ENCODE measurements around the gene BMPR2.
A peak's percentile ranks its signal among the peaks of the same experiment; 100 is the strongest.
"Not testable (repeated sequence)": the region's sequence is repeated elsewhere in the genome, so short reads cannot be mapped to it uniquely, and the experiment has no call there.

BMPR2 gene

DNA sequence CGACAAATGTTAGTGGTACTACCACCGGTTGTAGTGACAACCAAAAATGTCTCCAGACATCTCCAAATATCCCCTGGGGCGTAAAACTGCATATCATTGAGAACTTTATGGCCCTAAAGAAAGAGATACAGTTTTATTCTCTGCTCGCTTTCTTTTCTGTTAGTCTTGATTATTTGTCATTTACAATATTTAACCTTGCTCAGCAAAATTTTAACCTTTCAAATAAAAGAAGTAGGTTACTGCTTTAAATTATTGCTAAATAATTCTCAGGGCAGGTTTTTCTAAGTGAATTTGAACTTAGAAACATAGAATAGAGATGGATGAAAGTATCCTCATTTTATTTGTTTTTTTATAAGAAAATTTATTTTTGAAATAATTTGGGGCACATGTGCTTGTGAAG, 67.9 kb downstream of the BMPR2 start:
- no peak for DNase-seq

DNA sequence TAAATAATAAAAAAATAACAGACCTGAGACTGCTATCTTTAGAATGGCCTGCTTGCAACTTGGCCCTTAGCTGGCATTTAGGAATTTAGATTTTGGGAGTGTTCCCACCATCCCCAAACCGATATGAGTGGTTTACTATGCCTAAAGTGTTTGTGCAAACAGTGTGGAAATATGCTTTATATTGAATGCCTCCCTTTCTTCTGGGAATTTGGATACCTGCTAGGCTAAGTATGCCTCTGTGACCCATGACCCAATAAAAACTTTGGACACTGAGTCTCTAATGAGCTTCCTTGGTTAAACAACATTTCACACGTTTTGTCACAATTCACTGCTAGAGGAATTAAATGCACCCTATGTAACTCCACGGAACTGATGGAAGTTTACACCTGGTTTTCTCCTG, 73.2 kb downstream of the BMPR2 start:
- DNase-seq = no peak

DNA sequence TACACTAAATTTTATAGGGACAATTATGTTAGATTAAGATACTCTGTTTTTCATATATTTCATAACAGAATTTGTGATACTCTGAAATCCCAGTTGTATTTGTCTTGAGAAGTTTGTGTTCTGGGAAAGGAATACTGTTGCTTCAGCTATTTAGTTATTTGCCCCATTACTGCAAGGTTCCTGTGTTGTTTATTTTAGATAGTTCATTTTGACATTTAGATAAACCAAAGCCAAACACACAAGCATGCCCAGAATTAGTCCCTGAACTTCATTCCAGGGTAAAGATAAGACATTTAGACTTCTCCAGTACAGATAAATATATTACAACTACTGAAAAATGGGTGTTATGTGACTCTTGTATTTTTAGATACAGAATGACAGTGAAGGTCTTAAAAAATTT, 74.7 kb downstream of the BMPR2 start:
- no peak for DNase-seq

DNA sequence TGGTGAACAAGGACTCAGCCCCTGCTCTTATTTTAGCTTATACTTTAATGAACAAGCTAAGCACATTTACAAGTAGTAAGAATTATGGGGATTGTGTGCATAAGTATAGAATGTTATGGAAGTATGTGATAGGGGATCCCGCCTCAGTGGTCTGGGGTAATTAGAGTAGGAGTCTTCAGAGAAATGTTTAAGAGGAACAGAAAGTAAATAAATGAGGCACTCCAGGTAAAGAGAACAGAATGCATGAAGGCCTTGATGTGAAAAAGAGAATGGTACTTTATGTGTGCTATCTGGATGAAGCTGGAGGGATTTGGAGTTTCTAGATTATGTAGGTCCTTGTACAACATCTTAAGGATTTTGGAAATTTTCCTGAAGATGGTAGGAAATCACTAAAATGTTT, 76.6 kb downstream of the BMPR2 start:
- no peak for DNase-seq

DNA sequence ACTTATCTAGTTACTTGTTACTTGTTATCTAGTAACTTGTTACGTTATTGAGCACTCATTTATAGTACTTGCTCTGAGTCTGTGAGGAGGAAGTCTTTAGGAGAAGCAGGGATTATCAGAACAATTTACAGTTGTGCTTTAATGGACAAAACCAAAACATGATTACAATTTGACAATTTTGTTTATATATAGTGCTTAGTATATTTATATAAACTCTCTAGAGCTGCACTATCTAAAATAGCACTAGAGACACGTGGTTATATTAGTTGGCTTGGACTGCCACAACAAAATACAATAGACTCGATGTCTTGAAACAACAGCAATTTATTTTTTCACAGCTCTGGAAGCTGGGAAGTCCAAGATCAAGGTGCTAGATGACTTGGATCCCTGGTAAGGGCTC, 78.4 kb downstream of the BMPR2 start:
- no peak for DNase-seq

DNA sequence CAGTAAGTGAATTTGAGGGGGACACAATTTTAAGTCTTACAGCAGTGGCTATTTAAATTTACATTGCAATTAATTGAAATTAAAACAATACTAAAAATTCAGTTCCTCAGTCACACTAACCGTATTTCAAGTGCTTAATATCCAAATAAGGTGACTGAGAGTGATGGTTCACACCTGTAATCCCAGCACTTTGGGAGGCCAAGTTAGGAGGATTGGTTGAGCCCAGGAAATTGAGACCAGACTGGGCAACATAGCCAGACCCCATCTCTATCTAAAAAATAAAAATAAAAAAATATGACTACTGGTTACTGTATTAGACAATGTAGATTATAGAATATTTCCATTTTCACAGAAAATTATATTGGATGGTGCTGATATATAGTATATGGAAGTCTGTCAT, 79.0 kb downstream of the BMPR2 start:
- no peak for DNase-seq

DNA sequence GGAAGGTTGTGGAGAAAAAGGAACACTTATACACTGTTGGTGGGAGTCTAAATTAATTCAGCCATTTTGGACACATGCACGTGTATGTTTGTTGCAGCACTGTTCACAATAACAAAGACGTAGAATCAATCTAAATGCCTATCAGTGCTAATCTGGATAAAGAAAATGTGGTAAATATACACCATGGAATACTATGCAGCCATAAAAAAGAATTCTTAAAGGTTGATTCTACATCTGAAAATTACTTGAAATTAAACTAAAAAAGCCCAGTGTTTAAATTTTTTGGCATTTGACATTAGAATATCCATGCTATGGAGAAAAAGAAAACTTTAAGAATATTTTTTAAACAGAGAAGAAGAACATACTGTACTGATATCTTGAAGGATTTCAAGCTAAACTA, 84.0 kb downstream of the BMPR2 start:
- DNase-seq = no peak

DNA sequence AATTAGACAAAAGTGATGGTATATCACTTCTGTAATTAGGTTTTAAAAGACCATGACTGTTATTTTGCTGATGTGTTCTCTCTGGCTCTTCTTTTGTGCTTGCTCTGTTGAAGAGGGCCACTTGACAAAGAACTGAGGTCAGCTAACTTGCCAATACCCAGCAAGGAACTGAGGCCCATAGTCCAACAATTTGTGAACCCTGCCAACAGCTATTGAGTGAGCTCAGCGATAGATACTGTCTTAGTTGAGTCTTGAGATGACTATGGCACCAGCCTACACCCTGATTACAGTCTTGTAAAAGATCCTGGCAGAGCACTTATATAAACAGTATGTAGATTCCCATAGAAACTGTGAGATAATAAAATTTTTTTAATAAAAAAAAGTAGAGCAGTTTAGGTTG, 103.0 kb downstream of the BMPR2 start:
- peak in 1 of 56 donors; percentile 2 for DNase-seq

DNA sequence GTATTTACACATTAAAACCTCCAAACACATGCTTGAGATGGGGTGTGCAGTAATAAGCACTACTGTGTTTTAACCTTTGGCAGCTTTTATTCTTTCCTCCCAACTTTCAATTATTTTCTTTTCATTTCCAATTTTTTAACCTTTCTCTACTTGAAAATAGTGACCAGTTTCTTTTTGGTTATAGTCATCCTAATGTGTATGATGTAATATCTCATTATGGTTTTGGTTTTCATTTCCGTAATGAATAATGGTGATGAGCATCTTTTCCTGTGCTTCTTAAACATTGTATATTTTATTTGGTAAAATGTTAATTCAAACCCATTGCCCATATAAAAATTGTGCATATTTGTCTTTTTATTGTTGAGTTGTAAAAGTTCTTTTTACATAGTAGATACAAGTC, 103.5 kb downstream of the BMPR2 start:
- no peak for DNase-seq

DNA sequence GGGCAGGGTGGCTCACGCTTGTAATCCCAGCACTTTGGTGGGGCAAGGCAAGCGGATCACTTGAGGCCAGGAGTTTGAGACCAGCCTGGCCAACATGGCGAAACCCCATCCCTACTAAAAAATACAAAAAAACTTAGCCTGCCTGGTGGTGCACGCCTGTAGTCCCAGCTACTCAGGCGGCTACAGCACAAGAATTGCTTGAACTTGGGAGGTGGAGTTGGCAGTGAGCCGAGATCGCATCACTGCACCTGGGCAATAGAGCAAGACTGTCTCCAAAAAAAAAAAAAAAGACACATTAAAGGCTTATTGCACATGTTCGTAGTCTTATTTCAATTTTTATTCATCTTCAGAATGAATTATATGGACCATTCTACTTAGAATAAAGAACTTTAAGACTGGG, 110.2 kb downstream of the BMPR2 start:
- no peak for DNase-seq

DNA sequence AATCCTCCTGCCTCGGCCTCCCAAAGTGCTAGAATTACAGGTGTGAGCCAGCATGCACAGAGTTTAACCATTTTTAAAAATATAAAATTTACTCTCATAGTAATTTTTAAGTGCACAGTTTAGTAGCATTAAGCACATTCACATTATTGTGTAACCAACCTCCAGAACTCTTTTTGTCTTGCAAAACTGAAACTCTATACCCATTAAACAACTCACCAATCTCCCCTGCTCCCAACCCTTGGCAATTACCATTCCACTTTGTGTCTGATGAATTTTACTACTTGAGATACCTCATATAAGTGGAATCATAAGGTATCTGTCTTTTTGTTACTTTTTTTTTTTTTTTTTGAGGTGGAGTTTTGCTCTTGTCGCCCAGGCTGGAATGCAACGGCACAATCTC, 112.5 kb downstream of the BMPR2 start:
- no peak for DNase-seq

DNA sequence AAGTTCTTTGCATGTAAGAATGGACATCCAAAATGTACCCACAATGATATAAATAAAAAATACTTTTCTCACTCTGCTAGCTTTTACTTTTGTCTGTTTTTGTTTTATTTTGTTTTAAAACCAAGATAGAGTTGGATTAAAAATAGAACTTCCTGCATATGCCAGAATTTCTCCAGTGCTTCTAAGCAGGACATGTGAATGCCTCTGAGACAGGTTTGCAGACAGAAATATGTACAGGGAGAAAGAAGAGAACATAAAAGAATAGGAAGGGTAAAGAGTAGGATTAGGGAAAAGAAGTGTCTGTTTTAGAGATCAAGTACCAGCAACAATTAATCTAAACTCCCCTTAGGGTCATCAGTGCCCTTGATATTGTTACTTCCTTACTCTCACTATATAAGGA, 114.4 kb downstream of the BMPR2 start:
- DNase-seq = no peak

DNA sequence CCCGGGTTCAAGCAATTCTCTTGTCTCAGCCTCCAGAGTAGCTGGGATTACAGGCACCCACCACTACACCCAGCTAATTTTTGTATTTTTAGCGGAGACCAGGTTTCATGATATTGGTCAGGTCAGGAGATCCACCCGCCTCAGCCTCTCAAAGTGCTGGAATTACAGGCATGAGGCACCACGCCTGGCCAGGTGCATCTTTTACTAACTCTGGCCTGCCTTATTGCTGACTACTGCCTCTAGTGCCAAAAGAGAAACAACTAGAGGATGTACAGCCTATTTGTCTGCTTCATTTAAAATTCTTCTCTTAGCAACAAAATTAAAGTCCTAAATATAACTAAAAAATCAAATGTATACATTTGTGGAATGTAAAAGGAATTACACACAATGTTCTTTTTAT, 115.4 kb downstream of the BMPR2 start:
- no peak for DNase-seq

DNA sequence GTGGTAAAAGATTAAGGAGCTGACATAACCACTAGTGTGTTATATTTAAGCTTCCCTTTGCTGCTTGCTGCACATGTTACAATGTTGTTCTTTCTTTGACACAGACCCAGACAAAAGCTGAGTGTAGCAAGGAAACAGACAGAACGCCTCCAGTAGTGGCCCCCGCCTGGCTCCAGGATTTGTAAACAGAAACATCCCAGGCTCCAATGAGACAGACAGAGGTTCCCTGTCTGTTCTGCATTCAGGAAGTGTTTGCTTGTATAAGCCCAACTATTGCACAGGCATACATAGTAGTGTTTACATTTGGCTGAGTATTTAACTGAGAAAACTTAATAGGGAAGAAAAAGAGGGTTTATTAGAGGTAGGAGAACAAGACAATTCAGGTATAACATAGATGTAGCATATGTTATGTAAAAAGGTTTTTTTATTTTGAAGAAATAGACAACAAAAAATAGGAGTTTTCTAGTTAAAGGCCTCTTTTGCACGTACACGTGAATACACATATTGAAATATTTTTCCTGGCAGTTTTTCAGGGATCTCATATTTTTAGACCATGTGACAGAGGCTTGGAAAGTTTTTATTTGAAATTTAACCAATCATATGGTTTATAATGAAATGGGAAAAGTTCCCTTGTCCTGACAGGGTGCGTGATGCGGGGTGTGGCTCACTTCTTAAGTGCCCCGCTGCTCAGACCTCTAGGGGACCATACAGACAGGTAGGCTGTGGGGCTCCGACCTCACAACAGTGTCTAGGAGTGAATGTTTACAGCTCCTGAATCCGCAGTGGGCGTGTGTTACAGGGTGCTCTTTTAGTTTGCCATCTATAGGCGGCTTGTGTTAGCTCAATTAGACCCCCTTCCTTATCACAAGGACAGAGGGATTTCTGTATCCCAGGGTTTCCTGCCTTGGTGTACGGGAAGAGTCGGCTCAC, 118.4 kb downstream of the BMPR2 start:
- peak in 39 of 56 donors; percentile 2 to 66 (median 23) for DNase-seq

DNA sequence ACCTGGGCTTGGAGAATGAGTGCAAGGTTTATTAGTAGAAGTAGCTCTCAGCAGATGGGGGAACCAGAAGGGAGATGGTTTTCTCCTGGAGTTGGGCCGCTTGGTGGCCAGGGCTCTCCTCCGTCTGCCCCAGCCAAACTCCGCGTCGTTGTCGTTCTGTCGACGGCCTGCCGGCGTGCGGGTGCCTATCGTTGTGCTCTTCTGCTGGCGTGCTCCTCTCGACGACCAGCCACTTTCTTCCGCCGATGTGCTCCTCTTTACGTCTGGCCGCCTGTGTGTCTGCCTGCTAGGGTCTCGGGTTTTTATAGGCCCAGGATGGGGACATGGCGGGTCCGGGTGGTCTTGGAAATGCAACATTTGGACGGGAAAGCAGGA, 119.1 kb downstream of the BMPR2 start:
- no peak for DNase-seq

DNA sequence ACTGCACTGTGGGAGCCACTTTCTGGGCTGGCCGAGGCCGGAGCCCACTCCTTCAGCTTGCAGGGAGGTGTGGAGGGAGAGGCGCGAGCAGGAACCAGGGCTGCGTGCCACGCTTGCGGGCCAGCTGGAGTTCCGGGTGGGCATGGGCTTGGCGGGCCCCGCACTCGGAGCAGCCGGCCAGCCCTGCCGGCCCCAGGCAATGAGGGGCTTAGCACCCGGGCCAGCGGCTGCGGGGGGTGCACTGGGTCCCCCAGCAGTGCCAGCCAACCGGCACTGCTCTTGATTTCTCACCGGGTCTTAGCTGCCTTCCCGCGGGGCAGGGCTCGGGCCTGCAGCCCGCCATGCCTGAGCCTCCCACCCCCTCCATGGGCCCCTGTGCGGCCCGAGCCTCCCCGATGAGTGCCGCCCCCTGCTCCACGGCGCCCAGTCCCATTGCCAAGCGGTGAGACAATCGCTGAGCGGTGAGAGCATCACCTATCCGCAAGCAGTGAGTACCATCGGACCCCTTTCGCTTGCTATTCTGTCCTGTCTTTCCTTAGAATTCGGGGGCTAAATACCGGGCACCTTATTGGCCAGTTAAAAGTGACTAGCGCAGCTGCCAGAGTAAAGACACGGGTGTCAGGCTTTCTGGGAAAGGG, 120.8 kb downstream of the BMPR2 start:
- not testable (repeated sequence) for DNase-seq

DNA sequence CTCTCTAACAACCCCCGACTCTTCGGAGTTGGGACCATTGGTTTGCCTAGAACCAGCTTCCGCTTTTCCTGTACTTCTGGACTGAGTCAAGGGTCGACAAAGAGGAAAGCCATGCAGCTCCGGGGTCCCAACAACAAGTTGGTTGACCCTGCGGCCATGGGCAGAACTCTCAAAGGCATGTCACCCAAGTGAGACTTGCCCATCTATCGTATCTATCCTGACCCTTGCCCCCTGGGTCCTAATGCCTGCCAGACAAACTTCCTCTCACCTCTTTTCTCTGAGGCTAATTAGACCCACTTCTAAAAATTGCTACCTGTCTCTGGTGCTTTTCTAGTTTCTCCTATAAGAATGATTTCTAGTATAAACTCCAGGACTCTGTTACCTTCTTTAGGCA, 121.3 kb downstream of the BMPR2 start:
- DNase-seq = not testable (repeated sequence)

DNA sequence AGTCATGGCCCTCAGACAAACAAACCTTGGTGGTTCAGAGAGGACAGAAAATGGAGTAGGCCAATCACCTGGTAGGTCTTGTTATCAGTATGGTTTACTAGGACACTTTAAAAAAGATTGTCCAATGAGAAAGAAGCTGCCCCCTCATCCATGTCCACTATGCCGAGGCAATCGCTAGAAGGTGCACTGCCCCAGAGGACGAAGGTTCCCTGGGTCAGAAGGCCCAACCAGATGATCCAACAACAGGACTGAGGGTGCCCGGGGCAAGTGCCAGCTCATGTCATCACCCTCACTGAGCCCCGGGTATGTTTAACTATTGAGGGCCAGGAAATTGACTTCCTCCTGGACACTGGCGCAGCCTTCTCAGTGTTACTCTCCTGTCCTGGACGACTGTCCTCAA, 123.7 kb downstream of the BMPR2 start:
- not testable (repeated sequence) for DNase-seq

DNA sequence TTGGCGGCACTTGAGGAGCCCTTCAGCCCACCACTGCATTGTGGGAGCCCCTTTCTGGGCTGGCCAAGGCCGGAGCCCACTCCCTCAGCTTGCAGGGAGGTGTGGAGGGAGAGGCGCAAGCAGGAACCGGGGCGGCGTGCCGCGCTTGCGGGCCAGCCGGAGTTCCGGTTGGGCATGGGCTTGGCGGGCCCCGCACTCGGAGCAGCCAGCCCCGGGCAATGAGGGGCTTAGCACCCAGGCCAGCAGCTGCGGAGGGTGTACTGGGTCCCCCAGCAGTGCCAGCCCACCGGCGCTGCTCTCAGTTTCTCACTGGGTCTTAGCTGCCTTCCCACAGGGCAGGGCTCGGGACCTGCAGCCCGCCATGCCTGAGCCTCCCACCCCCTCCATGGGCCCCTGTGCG, 127.1 kb downstream of the BMPR2 start:
- DNase-seq = not testable (repeated sequence)

DNA sequence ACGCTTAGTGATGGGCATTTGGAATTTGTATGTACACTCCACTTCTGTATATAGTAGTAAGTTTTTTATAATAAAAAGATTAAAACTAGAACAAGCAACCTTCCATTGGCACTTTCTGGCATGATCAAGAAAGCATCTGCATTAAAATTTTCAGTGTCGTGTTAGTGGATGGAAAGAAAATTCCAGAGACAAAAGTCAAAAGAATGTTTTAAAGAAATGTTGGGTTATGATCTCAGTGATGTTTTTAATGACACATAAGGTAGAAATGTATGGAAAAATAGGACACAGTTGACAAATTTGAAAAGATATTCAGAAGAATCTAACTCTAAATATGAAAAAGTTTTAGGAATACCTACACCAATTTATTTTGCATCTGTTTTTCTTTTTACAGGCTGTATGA, 132.6 kb downstream of the BMPR2 start:
- DNase-seq = no peak

DNA sequence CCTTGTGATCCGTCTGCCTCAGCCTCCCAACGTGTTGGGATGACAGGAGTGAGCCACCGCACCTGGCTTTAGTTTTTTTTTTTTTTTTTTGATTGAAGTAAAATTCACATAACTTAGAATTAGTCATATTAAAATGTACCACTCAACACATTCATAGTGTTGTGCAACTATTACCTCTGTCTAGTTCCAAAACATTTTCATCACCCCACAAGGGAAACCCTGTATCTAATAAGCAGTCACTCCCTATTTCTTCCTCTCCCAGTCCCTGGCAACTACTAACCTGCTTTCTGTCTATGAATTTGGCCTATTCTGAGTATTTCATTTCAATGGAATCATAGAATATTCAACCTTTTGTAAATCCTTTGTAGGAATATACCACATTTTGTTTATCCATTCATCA, 134.8 kb downstream of the BMPR2 start:
- DNase-seq = no peak

DNA sequence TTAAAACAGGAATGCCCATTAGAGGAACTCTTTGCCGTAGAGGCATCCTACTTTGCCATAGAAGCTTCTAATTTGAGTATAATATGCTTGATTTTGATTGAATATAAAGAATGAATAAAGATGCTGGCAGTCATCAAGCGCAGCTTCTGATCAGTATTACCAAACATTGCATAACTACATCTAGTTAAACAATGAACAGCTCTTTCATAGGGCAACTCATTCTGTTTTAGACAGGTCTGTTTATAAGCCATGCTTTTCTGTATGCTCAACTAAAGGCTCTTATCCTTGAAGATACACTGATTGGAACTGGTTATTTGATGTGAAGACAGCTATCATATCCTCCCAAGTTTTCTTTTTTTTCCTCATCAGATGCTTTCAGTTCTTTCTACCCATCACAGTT, 136.0 kb downstream of the BMPR2 start:
- no peak for DNase-seq

DNA sequence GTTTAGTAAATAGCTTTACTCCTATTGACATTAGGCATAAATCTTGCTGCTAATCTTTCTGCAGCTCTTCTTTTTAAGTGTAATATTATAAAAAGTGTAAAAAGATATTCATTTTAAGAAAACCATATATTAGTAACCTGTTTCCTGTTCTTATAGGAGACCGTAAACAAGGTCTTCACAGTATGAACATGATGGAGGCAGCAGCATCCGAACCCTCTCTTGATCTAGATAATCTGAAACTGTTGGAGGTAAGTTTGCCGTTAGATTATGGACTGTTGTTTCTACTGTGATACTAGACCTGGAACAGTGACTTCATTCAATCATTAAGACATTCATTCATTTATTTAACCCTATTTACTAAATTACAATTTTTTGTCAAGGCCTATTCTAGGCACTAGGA, 138.6 kb downstream of the BMPR2 start:
- DNase-seq = no peak
